ENCODE data around the gene RASAL2.

The RASAL2 gene

GRCh38 chr1:178145605-178146004, 51.7 kb downstream of the RASAL2 start:
- no peaks in the 10 kb centered on the region for H3F3A ChIP-seq (ENCODE audit: insufficient read depth)
- H3K36me3 ChIP-seq (ENCODE audit: low read length), result no peaks in the 10 kb centered on the region
- H3K79me2 ChIP-seq (ENCODE audit: insufficient read depth, low read length), result no peaks in the 10 kb centered on the region
- no peak overlapping the region for H3K9ac ChIP-seq (ENCODE audit: low read length)
- no peak overlapping the region for H3K27ac ChIP-seq (ENCODE audit: low read depth, low read length)
- H4K20me1 ChIP-seq (ENCODE audit: low read depth, low read length), result no peaks in the 10 kb centered on the region
- H3K27me3 ChIP-seq (ENCODE audit: low read length), result no peaks in the 10 kb centered on the region
- H3K9me2 ChIP-seq (replicated peaks; ENCODE audit: insufficient read depth, low read length), result no peaks in the 10 kb centered on the region
- H3K4me2 ChIP-seq (ENCODE audit: low read depth, low read length, poor library complexity, severe bottlenecking), result no peak overlapping the region
- no peak overlapping the region for H3K4me3 ChIP-seq (ENCODE audit: insufficient read depth, low read length, poor library complexity, severe bottlenecking)
- TF ChIP-seq EZH2phosphoT487 (conservative IDR thresholded peaks at IDR 0.05; ENCODE audit: low read length), result no peak
- no peak overlapping the region for H2AFZ ChIP-seq (ENCODE audit: low read depth, low read length, severe bottlenecking)
- H3K9me3 ChIP-seq (ENCODE audit: insufficient read depth, low read length), result no peaks in the 10 kb centered on the region

- no peaks in the 10 kb centered on the region for H3K9me3 ChIP-seq (ENCODE audit: insufficient read depth, low read length)
- TF ChIP-seq EZH2phosphoT487 (conservative IDR thresholded peaks at IDR 0.05; ENCODE audit: low read length), result no peak
- TF ChIP-seq, protein P1, sequence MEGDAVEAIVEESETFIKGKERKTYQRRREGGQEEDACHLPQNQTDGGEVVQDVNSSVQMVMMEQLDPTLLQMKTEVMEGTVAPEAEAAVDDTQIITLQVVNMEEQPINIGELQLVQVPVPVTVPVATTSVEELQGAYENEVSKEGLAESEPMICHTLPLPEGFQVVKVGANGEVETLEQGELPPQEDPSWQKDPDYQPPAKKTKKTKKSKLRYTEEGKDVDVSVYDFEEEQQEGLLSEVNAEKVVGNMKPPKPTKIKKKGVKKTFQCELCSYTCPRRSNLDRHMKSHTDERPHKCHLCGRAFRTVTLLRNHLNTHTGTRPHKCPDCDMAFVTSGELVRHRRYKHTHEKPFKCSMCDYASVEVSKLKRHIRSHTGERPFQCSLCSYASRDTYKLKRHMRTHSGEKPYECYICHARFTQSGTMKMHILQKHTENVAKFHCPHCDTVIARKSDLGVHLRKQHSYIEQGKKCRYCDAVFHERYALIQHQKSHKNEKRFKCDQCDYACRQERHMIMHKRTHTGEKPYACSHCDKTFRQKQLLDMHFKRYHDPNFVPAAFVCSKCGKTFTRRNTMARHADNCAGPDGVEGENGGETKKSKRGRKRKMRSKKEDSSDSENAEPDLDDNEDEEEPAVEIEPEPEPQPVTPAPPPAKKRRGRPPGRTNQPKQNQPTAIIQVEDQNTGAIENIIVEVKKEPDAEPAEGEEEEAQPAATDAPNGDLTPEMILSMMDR (IDR thresholded peaks at IDR 0.05; ENCODE audit: insufficient read depth, low read length, poor library complexity, severe bottlenecking), result no peak
- H3K27ac ChIP-seq (ENCODE audit: low read depth, low read length), result no peak overlapping the region
- H3K9ac ChIP-seq (ENCODE audit: low read length), result no peak overlapping the region
- no peaks in the 10 kb centered on the region for H3K27me3 ChIP-seq (ENCODE audit: low read length)
- no peaks in the 10 kb centered on the region for H3K79me2 ChIP-seq (ENCODE audit: insufficient read depth, low read length)
- no peak overlapping the region for H3K4me3 ChIP-seq (ENCODE audit: insufficient read depth, low read length, poor library complexity, severe bottlenecking)
- no peaks in the 10 kb centered on the region for H3F3A ChIP-seq (ENCODE audit: insufficient read depth)
- H2AFZ ChIP-seq (ENCODE audit: low read depth, low read length, severe bottlenecking), result no peak overlapping the region
- no peak overlapping the region for H3K4me2 ChIP-seq (ENCODE audit: low read depth, low read length, poor library complexity, severe bottlenecking)
- H4K20me1 ChIP-seq (ENCODE audit: low read depth, low read length), result no peaks in the 10 kb centered on the region
- H3K36me3 ChIP-seq (ENCODE audit: low read length), result no peaks in the 10 kb centered on the region
- H3K9me2 ChIP-seq (replicated peaks; ENCODE audit: insufficient read depth, low read length), result no peaks in the 10 kb centered on the region
These were observed 52.5 kb downstream of the RASAL2 start for GRCh38 chr1:178146436-178146835.

DNA sequence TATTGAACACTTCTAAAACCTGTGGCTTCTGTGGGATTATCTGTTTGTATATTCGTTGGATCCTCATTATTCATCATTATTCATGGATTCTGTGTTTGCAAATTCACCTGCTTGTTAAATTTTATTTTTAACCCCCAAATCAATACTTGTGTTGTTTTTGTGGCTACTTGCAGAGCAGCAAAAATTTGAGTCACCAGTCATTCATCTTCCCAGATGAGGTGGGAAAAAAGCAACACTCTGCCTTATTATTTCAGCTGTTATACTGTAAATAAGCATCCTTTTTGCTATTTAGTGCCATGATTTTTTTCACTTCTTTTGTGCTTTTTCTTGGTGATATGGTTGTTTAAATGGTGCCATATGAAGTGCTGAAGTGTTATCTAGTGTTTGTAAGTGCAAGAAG, 56.7 kb downstream of the RASAL2 start:
- Histone ChIP-seq H3K9me3 (ENCODE audit: insufficient read depth, low read length) (no peaks in the 10 kb centered on the region), H3K9ac (ENCODE audit: low read length) (no peak overlapping the region), H2AFZ (ENCODE audit: low read depth, low read length, severe bottlenecking) (no peak overlapping the region), H3K79me2 (ENCODE audit: insufficient read depth, low read length) (no peaks in the 10 kb centered on the region), H3K4me3 (ENCODE audit: insufficient read depth, low read length, poor library complexity, severe bottlenecking) (no peak overlapping the region), H3K9me2 (replicated peaks; ENCODE audit: insufficient read depth, low read length) (no peaks in the 10 kb centered on the region), H3K27ac (ENCODE audit: low read depth, low read length) (no peak overlapping the region), H3K4me2 (ENCODE audit: low read depth, low read length, poor library complexity, severe bottlenecking) (no peak overlapping the region), H4K20me1 (ENCODE audit: low read depth, low read length) (no peaks in the 10 kb centered on the region), H3K27me3 (ENCODE audit: low read length) (no peaks in the 10 kb centered on the region), H3K36me3 (ENCODE audit: low read length) (no peaks in the 10 kb centered on the region), H3F3A (ENCODE audit: insufficient read depth) (no peaks in the 10 kb centered on the region)
- no peak for TF ChIP-seq EZH2phosphoT487 (conservative IDR thresholded peaks at IDR 0.05; ENCODE audit: low read length)
- TF ChIP-seq, protein P1 (IDR thresholded peaks at IDR 0.05; ENCODE audit: insufficient read depth, low read length, poor library complexity, severe bottlenecking), result no peak

DNA sequence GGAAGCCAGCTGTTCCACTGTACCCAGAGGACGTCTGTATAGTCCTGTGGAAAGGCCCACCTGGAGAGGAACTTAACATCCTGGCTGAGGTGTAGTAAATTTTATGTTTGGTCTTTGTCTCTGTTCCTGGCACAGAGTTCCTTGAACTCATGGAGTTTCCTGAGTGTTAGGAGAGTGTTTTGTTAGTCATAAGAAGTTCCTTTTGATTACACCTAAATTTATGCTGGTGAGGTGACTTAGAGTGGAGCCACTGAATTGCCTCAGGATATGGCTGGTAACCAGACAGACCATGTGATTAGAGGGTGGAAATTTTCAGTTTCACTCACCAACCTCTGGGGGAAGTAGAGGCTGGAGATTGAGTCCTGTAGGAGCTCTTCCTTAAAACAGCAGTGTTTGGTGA, 57.9 kb downstream of the RASAL2 start:
- no peaks in the 10 kb centered on the region for H3K36me3 ChIP-seq (ENCODE audit: low read length)
- H3K9ac ChIP-seq (ENCODE audit: low read length), result no peak overlapping the region
- no peaks in the 10 kb centered on the region for H3K79me2 ChIP-seq (ENCODE audit: insufficient read depth, low read length)
- H4K20me1 ChIP-seq (ENCODE audit: low read depth, low read length), result no peaks in the 10 kb centered on the region
- no peaks in the 10 kb centered on the region for H3K9me2 ChIP-seq (replicated peaks; ENCODE audit: insufficient read depth, low read length)
- no peak overlapping the region for H3K4me2 ChIP-seq (ENCODE audit: low read depth, low read length, poor library complexity, severe bottlenecking)
- TF ChIP-seq EZH2phosphoT487 (conservative IDR thresholded peaks at IDR 0.05; ENCODE audit: low read length), result no peak
- TF ChIP-seq, protein P1 (IDR thresholded peaks at IDR 0.05; ENCODE audit: insufficient read depth, low read length, poor library complexity, severe bottlenecking), result no peak
- H3K9me3 ChIP-seq (ENCODE audit: insufficient read depth, low read length), result no peaks in the 10 kb centered on the region
- H3K27ac ChIP-seq (ENCODE audit: low read depth, low read length), result no peak overlapping the region
- H3K4me3 ChIP-seq (ENCODE audit: insufficient read depth, low read length, poor library complexity, severe bottlenecking), result no peak overlapping the region
- H3K27me3 ChIP-seq (ENCODE audit: low read length), result no peaks in the 10 kb centered on the region
- H3F3A ChIP-seq (ENCODE audit: insufficient read depth), result no peaks in the 10 kb centered on the region
- no peak overlapping the region for H2AFZ ChIP-seq (ENCODE audit: low read depth, low read length, severe bottlenecking)
